Type B pancreatic cell (in vitro differentiated cells): ENCODE data around the gene ATXN7L2. TPM values are rescaled to one million over a fixed set of nuclear protein-coding genes. Genes with fewer than 3 reads are reported as not detected.

Source experiments
- DNase-seq: peaks from one replicate; pipeline ENCODE4 v3.0.0; 2021; ENCODE audit warnings: mixed read lengths; ENCODE audit not compliant: unreplicated experiment; ENCODE audit errors: extremely low spot score
- H3K27ac Mint-ChIP-seq: 2 replicates; pipeline ENCODE4 v1.8.0; 2021; ENCODE audit warnings: mild to moderate bottlenecking, mixed read lengths
- H3K27me3 Mint-ChIP-seq: 2 replicates; pipeline ENCODE4 v1.8.0; 2021; ENCODE audit warnings: mixed read lengths
- H3K36me3 Mint-ChIP-seq: 2 replicates; pipeline ENCODE4 v1.8.0; 2021; ENCODE audit warnings: mixed read lengths
- H3K4me1 Mint-ChIP-seq: one replicate; pipeline ENCODE4 v1.8.0; 2021; ENCODE audit warnings: mixed read lengths; ENCODE audit not compliant: unreplicated experiment
- H3K4me3 Mint-ChIP-seq: 2 replicates; pipeline ENCODE4 v1.8.0; 2021; ENCODE audit warnings: mild to moderate bottlenecking, mixed read lengths
- H3K9me3 Mint-ChIP-seq: 2 replicates; pipeline ENCODE4 v1.8.0; 2021; ENCODE audit warnings: mixed read lengths
- total RNA-seq: library from RNA; stranded (reverse); gene quantifications from 2 replicates; pipeline ENCODE4 v1.2.1, GENCODE V29; 2021; ENCODE audit warnings: low replicate concordance
- TF ChIP-seq, protein P1 (sequence below): fragments of 200-600 bp; sonication (generic); conservative IDR thresholded peaks from 2 replicates; pipeline ENCODE4 v1.5.0; 2021; ENCODE audit warnings: antibody characterized with exemption, mild to moderate bottlenecking

The ATXN7L2 gene
- total RNA-seq, 1 donor from 2014 or later: 12.0 TPM

- peaks cover 5% of the 10 kb centered on the region for H3K4me1 Mint-ChIP-seq
- peak overlapping the region; percentile 91 for H3K4me3 Mint-ChIP-seq
- TF ChIP-seq, protein P1, sequence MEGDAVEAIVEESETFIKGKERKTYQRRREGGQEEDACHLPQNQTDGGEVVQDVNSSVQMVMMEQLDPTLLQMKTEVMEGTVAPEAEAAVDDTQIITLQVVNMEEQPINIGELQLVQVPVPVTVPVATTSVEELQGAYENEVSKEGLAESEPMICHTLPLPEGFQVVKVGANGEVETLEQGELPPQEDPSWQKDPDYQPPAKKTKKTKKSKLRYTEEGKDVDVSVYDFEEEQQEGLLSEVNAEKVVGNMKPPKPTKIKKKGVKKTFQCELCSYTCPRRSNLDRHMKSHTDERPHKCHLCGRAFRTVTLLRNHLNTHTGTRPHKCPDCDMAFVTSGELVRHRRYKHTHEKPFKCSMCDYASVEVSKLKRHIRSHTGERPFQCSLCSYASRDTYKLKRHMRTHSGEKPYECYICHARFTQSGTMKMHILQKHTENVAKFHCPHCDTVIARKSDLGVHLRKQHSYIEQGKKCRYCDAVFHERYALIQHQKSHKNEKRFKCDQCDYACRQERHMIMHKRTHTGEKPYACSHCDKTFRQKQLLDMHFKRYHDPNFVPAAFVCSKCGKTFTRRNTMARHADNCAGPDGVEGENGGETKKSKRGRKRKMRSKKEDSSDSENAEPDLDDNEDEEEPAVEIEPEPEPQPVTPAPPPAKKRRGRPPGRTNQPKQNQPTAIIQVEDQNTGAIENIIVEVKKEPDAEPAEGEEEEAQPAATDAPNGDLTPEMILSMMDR: no peak
- H3K27ac Mint-ChIP-seq: peak overlapping the region; percentile 39
- no peaks in the 10 kb centered on the region for H3K9me3 Mint-ChIP-seq
- no peaks in the 10 kb centered on the region for H3K36me3 Mint-ChIP-seq
- H3K27me3 Mint-ChIP-seq: no peaks in the 10 kb centered on the region
- DNase-seq: no peak
These were observed 9.5 kb downstream of the ATXN7L2 start for GRCh38 chr1:109493227-109493626.

DNA sequence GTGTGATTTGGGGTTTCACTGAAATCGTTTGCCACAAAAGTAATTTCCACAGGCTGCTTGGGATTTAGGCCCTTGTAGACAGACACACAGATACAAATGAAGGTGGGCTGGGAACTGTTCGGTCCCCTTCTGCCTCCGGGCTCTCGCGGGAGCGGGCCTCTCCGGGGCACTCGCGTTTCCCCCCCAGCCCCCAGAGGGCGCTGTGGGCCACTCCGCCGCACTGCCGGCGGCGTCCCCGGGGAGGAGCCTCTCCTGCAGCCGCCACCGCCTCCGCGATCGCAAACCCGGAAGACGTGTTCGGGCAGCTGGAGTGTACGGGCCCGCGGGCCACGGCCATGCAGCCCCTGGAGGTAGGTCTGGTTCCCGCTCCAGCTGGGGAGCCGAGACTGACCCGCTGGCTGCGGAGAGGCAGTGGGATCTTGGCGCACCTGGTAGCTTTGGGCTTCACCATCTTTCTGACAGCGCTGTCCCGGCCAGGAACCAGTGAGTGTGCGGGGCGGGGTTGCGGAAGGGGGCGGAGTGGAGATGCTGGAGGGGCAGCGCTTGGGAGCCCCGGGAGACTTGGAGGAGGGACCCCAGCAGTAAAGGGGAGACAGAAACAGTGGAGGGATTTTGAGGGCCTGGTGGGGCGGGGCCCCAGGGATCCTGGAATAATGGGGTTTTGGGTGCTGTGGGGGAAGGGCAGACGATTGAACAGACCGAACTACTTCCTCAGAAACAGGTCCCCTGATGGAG is 10.3 kb downstream of the ATXN7L2 start, which contains the start of gene CYB561D1:
TSS of gene CYB561D1 (plus strand) at position 290 of the 735 bp plus-strand sequence. CDS start at position 336, 46 bp downstream.
- peak within 1 kb of the TSS; percentile 91 for H3K4me3 Mint-ChIP-seq
- peaks cover 9% of the 10 kb centered on the region for H3K4me1 Mint-ChIP-seq
- TF ChIP-seq, protein P1: peak; percentile 98
- H3K9me3 Mint-ChIP-seq: no peaks in the 10 kb centered on the region
- no peaks in the 10 kb centered on the region for H3K36me3 Mint-ChIP-seq
- peak; percentile 93 for DNase-seq
- peak within 1 kb of the TSS; percentile 39 for H3K27ac Mint-ChIP-seq
- no peaks in the 10 kb centered on the region for H3K27me3 Mint-ChIP-seq

- TF ChIP-seq, protein P1: no peak
- no peaks in the 10 kb centered on the region for H3K9me3 Mint-ChIP-seq
- peak overlapping the region; percentile 91 for H3K4me3 Mint-ChIP-seq
- no peaks in the 10 kb centered on the region for H3K36me3 Mint-ChIP-seq
- H3K4me1 Mint-ChIP-seq: peaks cover 20% of the 10 kb centered on the region
- no peak for DNase-seq
- H3K27ac Mint-ChIP-seq: no peak overlapping the region
- H3K27me3 Mint-ChIP-seq: no peaks in the 10 kb centered on the region
These were observed 12.0 kb downstream of the ATXN7L2 start for GRCh38 chr1:109495738-109496137.

- no peak overlapping the region for H3K27ac Mint-ChIP-seq
- no peaks in the 10 kb centered on the region for H3K36me3 Mint-ChIP-seq
- peak overlapping the region; percentile 11 for H3K4me3 Mint-ChIP-seq
- H3K9me3 Mint-ChIP-seq: no peaks in the 10 kb centered on the region
- peaks cover 31% of the 10 kb centered on the region for H3K4me1 Mint-ChIP-seq
- TF ChIP-seq, protein P1: no peak
- no peak for DNase-seq
- no peaks in the 10 kb centered on the region for H3K27me3 Mint-ChIP-seq
These were observed 13.9 kb downstream of the ATXN7L2 start for GRCh38 chr1:109497449-109498160.

GRCh38 chr1:109498161-109498801 is 14.6 kb downstream of the ATXN7L2 start:
- H3K27ac Mint-ChIP-seq: no peak overlapping the region
- H3K27me3 Mint-ChIP-seq: no peaks in the 10 kb centered on the region
- DNase-seq: no peak
- H3K36me3 Mint-ChIP-seq: no peaks in the 10 kb centered on the region
- no peaks in the 10 kb centered on the region for H3K9me3 Mint-ChIP-seq
- no peak overlapping the region for H3K4me3 Mint-ChIP-seq
- TF ChIP-seq, protein P1: peak; percentile 79
- peaks cover 36% of the 10 kb centered on the region for H3K4me1 Mint-ChIP-seq
